ENCODE data around the gene RBBP8NL.
"Not testable (repeated sequence)": the region's sequence is repeated elsewhere in the genome, so short reads cannot be mapped to it uniquely, and the experiment has no call there.

DNA sequence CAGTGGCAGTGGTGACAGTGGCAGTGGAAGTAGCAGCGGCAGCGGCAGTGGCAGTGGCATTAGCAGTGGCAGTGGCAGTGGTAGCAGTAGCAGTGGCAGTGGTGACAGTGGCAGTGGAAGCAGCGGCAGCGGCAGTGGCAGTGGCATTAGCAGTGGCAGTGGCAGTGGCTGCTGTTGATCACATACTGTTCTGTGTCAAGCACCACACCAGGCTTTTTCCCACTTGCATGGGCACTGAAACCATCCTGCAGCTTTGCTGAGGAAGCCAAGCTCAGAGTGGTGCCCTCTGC lies 1.3 kb downstream of the RBBP8NL start:
- TF ChIP-seq, protein P1, sequence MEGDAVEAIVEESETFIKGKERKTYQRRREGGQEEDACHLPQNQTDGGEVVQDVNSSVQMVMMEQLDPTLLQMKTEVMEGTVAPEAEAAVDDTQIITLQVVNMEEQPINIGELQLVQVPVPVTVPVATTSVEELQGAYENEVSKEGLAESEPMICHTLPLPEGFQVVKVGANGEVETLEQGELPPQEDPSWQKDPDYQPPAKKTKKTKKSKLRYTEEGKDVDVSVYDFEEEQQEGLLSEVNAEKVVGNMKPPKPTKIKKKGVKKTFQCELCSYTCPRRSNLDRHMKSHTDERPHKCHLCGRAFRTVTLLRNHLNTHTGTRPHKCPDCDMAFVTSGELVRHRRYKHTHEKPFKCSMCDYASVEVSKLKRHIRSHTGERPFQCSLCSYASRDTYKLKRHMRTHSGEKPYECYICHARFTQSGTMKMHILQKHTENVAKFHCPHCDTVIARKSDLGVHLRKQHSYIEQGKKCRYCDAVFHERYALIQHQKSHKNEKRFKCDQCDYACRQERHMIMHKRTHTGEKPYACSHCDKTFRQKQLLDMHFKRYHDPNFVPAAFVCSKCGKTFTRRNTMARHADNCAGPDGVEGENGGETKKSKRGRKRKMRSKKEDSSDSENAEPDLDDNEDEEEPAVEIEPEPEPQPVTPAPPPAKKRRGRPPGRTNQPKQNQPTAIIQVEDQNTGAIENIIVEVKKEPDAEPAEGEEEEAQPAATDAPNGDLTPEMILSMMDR (IDR thresholded peaks at IDR 0.05), result not testable (repeated sequence)
- not testable (repeated sequence) for TF ChIP-seq POLR2A (IDR thresholded peaks at IDR 0.05)
